ENCODE results near the gene TESPA1. TPM values are rescaled to one million over a fixed set of nuclear protein-coding genes. Genes with fewer than 3 reads are reported as not detected.
"Not testable (repeated sequence)": the region's sequence is repeated elsewhere in the genome, so short reads cannot be mapped to it uniquely, and the experiment has no call there.

TESPA1 gene
- polyA plus RNA-seq, 3 donors = 0.12 to 0.30 (median 0.20) TPM

DNA sequence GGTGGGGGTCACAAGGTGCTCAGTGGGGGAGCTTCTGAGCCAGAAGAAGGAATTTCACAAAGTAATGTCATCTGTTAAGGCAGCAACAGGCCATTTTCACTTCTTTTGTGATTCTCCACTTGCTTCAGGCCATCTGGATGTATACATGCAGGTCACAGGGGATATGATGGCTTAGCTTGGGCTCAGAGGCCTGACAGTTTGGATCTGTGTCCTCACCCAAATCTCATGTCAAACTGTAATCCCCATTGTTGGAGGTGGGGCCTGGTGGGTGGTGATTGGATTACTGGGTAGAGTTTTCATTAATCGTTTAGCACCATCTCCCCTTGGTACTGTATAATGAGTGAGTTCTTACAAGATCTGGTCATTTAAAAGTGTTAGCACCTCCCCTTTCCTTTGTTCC lies 36.4 kb downstream of the TESPA1 start:
- no peak for DNase-seq

DNA sequence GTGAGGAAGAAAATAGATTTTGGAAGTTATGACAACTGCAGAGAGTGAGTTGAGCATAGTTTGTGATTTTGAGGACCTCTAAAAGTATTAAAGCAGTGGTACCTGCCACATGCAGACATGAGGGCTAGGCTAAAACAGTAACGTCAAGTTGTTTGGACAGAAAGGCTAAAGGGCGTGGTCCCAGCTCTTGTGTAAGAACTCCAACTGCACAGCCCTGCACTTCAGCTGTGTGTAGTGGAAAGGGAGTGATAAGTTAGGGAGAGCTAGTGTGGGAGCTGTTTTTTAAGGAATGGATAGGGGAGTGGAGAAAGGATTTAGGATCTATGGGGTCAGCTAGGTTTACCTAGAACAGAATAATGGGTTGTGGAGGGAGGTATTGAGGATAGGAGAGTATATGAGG lies 39.5 kb downstream of the TESPA1 start:
- DNase-seq = no peak

DNA sequence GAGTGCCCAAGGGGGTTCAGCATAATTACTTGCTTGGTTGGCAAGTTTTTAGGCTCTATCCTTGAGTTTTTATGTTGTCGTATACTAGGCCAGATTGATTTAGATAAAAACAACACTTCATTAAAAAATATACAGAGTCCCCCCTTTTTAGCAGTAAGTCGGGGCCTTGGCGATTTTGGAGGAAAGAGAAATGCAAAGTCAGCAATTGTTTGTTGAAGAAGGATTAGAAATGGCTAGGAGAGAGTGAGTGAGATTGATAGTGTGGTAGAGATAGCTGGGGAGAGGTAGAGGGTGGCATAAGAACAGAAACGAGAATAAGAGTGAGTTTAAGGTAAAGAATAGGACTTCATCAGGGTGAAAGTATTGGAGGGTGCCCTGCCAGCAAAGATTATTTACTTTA lies 41.3 kb downstream of the TESPA1 start:
- DNase-seq = not testable (repeated sequence)

DNA sequence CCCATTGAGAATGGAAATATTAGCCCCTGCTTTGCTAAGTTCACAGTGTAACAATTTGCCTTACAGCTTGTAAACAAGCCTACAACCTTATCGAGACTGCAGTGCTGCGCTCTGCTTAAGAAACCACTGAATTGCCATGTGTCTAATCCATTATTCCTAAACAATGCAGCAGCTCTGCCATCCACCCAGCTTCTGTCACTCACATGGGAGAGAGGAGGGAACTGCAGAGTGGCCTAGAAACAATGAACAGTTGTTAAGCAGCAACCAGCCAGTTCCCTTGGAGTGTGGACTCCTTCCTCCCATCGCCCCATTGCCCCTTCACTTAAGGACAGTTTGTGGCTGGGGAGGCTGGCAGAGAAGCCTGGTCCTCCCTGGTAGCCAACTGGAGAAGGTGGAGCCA lies 42.9 kb downstream of the TESPA1 start:
- no peak for DNase-seq

DNA sequence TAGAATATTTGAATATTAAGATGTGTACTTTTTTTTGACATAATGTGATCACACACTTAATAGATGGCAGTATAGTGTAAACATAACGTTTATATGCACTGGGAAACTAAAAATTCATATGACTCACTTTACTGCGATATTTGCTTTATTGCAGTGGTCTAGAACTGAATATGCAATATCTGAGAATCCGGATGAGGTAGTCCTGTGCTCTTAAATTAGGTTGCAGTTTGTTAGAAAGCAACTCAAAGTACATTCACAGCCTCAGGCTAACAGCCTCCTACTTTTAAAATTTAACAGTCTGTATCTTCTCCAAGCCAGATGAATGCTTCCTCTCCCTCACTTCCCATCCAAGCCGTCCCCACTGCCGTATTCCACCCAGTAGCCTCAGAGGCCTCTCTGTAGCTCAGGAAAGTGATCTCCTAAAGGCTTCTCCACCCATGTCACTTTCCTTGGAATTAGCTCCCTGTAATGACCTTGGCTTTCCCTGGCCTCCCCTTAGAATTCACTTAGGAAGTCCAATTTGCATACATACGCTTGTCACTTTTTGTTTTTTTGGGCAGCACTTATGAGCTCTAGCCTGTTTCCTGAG lies 43.7 kb downstream of the TESPA1 start:
- no peak for DNase-seq

DNA sequence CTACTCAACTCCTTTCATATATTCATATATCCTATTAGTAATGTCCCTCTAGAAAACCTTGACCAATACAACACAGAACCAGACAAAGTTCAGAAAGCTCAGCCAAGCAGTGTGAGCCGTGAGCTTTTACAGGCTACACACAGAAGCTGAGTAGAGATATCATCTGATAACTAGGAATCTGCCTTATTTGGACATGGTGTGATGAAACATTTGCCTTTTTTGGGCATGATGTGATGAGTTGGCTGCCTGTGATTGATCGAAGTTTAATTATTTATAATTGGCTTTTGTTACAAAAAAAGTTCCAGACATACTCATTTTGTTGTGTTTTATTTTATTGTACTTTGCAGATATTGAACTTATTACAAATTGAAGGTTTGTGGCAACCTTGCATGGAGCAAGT lies 46.6 kb downstream of the TESPA1 start:
- DNase-seq = no peak

DNA sequence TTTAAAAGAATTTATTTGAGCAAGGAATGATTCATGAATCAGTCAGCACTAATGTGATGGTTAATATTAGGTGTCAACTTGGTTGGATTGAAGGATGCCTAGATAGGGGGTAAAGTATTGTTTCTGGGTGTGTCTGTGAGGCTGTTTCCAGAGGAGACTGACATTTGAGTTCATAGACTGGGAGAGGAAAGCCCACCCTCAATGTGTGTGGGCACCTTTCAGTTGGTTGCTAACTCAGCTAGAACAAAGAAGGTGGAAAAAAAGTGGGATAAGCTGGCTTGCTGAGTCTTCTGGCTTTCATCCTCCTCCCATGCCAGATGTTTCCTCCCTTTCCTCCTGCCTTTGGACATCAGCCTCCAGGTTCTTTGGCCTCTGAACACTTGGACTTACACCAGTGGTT lies 47.2 kb downstream of the TESPA1 start:
- DNase-seq = no peak

DNA sequence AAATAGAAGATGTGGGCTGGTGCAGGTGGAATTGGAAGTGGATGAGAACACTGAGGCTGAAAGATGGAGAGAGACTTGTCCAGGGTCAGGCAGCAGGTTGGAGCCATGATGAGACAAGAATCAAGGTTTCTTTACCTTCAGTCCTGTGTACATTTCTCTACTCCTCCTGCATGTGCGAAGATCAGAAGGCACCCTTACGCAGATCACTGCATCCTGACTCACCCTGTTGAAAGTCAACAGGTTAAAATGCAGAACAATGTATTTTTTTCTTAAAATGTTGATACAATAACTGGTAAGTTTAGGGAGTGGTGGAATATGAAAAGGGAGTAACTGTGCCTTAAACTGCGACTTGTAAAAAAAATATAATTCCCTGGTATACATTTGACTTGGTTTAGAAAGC lies 47.8 kb downstream of the TESPA1 start:
- DNase-seq = no peak

DNA sequence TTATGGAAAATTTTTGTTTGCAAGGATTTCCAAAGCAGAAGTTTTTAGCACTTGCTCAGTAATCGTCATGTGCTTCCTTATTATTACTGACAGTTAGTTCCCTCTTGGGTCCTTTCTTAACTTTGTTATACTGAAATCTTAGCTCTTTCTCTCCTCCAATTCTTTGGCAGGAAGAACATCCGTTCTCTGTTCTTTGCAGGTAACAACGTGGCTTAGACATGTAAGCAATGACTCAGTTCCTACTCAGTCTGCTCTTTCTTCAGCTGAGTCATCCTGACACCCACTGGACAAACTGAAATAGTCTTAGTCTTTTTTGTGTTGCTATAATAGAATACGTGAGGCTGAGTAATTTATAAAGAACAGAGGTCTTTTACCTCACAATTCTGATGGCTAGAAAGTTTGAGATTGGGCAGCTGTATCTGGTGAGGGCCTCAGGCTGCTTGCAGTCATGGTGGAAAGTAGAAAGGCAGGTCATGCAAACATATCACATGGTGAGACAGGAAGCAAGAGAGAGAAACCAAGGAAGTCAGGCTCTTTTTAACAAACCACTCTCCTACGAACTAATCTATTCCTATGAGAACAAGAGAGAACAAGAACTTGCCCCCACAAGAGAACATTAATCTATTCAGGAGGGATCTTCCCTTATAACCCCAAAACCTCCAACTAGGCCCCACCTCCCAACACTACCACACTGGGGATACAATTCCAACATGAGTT lies 49.2 kb downstream of the TESPA1 start:
- DNase-seq = no peak

DNA sequence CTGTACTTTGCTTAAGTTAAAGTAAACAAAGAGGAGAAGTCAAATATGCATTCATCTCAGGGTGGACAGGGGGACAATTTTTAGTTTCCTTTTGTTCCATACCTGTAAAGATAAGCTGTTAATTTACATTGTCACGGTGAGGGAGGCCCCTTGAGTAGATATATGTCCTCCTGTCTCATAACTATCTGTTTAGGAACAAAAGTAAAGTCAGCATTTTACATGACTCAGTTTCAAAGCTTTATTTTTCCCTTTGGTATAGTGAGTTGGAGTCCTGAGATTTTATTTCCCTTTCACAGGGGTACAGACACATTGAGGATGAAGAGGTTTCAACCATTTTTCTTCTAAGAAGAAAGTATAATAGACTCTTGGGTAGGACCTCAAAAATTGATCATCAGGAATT lies 50.1 kb downstream of the TESPA1 start:
- no peak for DNase-seq

DNA sequence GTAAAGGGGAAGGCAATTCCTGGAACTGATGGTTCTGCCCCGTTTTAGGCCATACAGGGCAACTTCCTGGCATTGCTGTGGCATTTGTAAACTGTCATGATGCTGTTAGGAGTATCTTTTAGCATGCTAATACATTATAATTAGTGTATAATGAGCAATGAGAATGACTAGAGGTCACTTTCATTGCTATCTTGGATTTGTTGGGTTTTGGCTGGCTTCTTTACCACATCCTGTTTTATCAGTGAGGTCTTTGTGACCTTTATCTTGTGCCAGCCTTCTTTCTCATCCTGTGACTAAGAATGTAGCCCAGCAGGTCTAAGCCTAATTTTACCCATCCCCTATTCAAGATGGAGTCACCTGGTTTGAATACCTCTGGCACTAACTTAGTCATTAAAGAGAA lies 51.2 kb downstream of the TESPA1 start:
- DNase-seq = no peak

DNA sequence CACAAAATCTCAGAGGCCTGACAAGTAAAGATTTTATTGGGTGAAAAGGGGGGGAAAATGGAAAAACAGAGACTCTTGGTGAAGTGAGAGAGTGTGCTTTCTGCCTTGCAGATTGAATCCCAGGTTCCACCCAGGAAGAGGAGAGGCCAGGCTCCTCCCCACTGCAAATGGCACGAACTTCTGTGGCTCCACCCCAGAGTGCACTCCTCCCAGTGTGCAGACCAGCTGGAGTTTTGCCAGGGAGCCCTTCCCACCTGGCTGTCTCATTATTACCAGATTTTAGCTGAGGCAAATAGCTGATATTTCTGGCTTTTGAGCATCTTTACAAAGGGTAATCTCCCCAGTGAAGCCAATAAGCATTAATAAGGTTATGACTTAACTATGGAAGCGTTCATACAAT lies 51.9 kb downstream of the TESPA1 start:
- DNase-seq = no peak

DNA sequence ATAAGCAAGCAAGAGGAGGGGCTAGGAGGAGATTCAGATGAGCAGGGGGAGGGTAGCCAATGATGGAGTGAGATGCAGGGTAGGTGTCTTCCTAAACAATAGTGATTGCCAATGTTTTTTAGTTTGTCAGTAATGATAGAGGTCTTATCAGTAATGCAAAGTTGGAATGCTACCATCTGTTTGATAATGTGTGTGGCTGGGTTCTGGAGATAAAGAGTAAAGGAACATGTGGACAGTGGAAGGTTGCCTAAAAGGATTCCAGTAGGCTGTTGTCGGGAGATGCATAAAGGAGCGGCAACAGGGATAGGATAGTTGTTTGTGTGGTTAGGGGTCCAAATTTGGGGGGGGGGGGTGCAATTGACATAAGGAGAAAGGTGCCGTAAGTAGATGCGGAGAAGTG lies 52.5 kb downstream of the TESPA1 start:
- DNase-seq = no peak

DNA sequence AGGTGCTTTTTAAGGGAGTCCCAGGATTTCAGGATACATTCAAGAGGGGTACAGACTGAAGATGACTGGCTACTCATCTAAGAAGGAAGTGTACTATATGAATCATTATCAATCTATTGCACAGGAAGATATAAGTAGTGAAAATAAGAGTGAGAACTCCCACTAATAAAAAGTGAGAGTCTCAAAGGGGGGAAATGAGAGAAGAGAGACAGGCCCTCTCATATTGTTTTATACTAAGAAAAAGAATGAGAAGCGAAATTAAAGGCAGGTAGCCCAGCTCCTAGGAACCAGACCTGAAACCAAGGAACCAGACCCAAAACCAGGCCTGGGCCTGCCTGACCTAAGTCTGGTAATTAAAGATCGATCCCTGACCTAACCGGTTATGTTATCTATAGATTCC lies 54.6 kb downstream of the TESPA1 start:
- DNase-seq = no peak

DNA sequence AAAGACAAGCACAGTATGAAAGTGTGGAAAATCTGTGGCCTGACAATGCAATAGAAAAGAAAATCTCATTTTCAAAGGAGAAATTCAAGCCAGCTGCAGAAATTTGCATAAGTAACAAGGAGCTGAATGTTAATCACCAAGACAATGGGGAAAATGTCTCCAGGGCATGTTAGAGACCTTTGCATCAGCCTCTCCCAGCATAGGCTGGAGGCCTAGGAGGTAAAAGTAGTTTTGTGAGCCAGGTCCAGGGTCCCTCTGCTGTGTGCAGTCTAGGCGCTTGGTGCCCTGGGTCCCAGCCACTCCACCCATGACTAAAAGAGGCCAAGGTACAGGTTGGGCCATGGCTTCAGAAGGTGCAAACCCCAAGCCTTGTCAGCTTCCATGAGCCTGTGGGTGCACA lies 58.3 kb downstream of the TESPA1 start:
- no peak for DNase-seq

DNA sequence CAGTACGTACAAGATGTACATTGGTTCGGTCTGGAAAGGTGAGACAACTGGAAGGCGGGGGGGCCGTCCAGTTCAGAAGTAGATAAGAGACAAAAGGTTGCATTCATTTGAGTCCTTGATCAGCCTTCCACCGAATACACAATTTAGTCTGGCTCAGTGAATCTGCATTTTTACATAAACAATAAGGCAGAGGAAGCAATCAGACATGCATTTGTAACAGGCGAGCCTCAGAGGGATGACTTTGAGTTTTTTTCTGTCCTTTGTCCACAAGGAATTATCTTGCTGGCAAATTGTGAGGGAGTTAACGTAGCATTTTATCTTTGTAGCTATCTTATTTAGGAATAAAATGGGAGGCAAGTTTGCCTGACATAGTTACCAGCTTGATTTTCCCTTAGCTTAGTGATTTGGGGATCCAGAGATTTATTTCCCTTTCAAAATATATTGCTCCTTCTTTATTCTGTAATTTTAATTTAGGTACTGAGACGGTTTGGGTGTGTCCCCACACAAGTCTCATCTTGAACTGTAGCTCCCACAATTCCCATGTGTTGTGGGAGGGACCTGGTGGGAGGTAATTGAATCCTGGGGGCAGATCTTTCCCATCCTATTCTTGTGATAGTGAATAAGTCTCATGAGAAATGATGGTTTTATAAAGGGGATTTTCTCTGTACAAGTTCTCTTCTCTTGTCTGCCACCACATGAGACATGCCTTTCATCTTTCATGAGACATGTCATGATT lies 59.4 kb downstream of the TESPA1 start:
- DNase-seq = no peak

DNA sequence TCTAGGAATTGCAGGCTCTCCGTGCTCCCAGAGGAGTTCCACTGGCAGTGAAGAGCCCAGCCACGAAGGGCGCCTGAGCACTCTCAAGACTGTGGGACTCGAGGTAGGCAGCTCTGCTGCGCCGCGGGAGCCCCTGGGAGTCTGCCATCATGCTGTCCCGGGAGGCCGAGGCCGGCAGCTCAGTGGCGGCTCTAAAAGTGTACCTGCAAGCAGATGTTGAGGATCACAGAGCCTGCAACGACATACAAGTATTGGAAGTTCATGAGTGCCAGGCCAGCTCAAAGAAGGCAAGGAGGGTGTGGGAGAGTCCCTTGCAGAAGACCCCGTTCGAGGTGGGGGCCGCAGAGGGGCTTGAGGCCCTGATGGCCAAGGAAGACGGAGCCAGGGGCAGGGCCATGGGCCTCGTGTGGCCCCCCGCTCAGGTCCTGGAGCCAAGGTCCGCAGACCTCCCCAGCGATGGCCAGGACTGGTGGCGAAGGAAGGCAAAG lies 67.5 kb downstream of the TESPA1 start:
- DNase-seq = no peak

Other genes with a start within 250 kb of the TESPA1 start
- not detected for gene MUCL1, start 130.2 kb downstream of the TESPA1 start, polyA plus RNA-seq (ENCODE audit: insufficient read length in 3 of 3)
- gene NEUROD4, start 35.2 kb upstream of the TESPA1 start, polyA plus RNA-seq (ENCODE audit: insufficient read length in 3 of 3) = not detected
- gene OR9K2, start 141.6 kb upstream of the TESPA1 start, polyA plus RNA-seq (ENCODE audit: insufficient read length in 3 of 3) = not detected
- gene OR10A7, start 236.3 kb upstream of the TESPA1 start, polyA plus RNA-seq (ENCODE audit: insufficient read length in 3 of 3) = not detected